Measurements from ENCODE around the gene ITIH5.
"Not testable (repeated sequence)": the region's sequence is repeated elsewhere in the genome, so short reads cannot be mapped to it uniquely, and the experiment has no call there.

ITIH5 gene

GRCh38 chr10:7687228-7687907 is 20.6 kb upstream of the ITIH5 start:
- peak; percentile 93 for DNase-seq

GRCh38 chr10:7686351-7687171 is 19.8 kb upstream of the ITIH5 start:
- peak; percentile 70 for DNase-seq

GRCh38 chr10:7680078-7680477 is 13.3 kb upstream of the ITIH5 start:
- DNase-seq, result peak; percentile 24

GRCh38 chr10:7679256-7679655 is 12.5 kb upstream of the ITIH5 start:
- DNase-seq, result no peak

GRCh38 chr10:7672341-7673134 is 5.8 kb upstream of the ITIH5 start:
- DNase-seq, result no peak

GRCh38 chr10:7670157-7670556 is 3.4 kb upstream of the ITIH5 start:
- no peak for DNase-seq

GRCh38 chr10:7667262-7668141 is 736 bp upstream of the ITIH5 start:
- DNase-seq, result no peak

GRCh38 chr10:7665767-7666166 is 999 bp downstream of the ITIH5 start:
- no peak for DNase-seq

- DNase-seq, result no peak
These were observed 2.1 kb downstream of the ITIH5 start for GRCh38 chr10:7664707-7665106.

- no peak for DNase-seq
These were observed 4.2 kb downstream of the ITIH5 start for GRCh38 chr10:7662522-7662921.

GRCh38 chr10:7659560-7659959 is 7.2 kb downstream of the ITIH5 start:
- peak; percentile 16 for DNase-seq

- no peak for DNase-seq
These were observed 9.2 kb downstream of the ITIH5 start for GRCh38 chr10:7657552-7657951.

GRCh38 chr10:7657079-7657478 is 9.7 kb downstream of the ITIH5 start:
- DNase-seq, result not testable (repeated sequence)

GRCh38 chr10:7651853-7652470 is 14.8 kb downstream of the ITIH5 start:
- peak; percentile 46 for DNase-seq

GRCh38 chr10:7649673-7650300 is 17.0 kb downstream of the ITIH5 start:
- DNase-seq, result no peak

GRCh38 chr10:7647062-7647664 is 19.6 kb downstream of the ITIH5 start:
- DNase-seq, result no peak

GRCh38 chr10:7642491-7643011 is 24.2 kb downstream of the ITIH5 start:
- DNase-seq, result no peak

GRCh38 chr10:7635408-7636125 is 31.2 kb downstream of the ITIH5 start:
- no peak for DNase-seq

- no peak for DNase-seq
These were observed 32.4 kb downstream of the ITIH5 start for GRCh38 chr10:7634142-7634894.

All from kidney glomerular epithelial cell (primary cell).